T-cell (primary cell): ENCODE data around the gene RIMKLA. TPM values are rescaled to one million over a fixed set of nuclear protein-coding genes. Genes with fewer than 3 reads are reported as not detected.

Experiments used
- ATAC-seq, 4 experiments: fragments of 200-7000 bp in 3 of 4; fragments of 150-1000 bp in 1 of 4; cut with Tn5 transposase; replicated peaks in 1 of 4; 1 replicate in 3 of 4; 2 replicates in 1 of 4; pipeline ENCODE4 v1.10.0; 2021; ENCODE audit warnings: moderate library complexity in 3 of 4, mild to moderate bottlenecking in 2 of 4, moderate number of reproducible peaks in 1 of 4
- CTCF ChIA-PET, 2 donors: fragments of 300-600 bp; sonication (Branson Sonifier 250); formaldehyde crosslinking; loops; one replicate each; lab custom pipeline; 2022; ENCODE audit warnings: antibody characterized with exemption in 2 of 2; lab: Charles Lee
- POLR2A ChIA-PET, 2 donors: fragments of 300-600 bp; sonication (Branson Sonifier 250); formaldehyde crosslinking; loops; one replicate each; lab custom pipeline; 2022; ENCODE audit warnings: antibody characterized with exemption in 2 of 2; lab: Charles Lee
- DNase-seq, 35 experiments: peaks; one replicate each; pipeline versions ENCODE4 v3.0.0 to v3.0.0-alpha.2; 2013 to 2023
- H3K27ac ChIP-seq: one replicate; pipeline ENCODE4 v1.5.1; 2013; ENCODE audit warnings: low read length
- H3K27me3 ChIP-seq, 2 experiments: replicated peaks in 1 of 2; 1 replicate in 1 of 2; 2 replicates in 1 of 2; pipeline versions ENCODE4 v1.6.1 to v1.7.0; 2013; ENCODE audit warnings: low read length in 1 of 2, mixed read lengths in 1 of 2; ENCODE audit not compliant: control insufficient read depth in 2 of 2, insufficient read depth in 2 of 2; ENCODE audit errors: extremely low read depth in 1 of 2
- H3K36me3 ChIP-seq, 2 donors: 1 replicate in 1 of 2; 2 replicates in 1 of 2; pipeline versions ENCODE4 v1.6.1 to v1.7.0; 2013; ENCODE audit warnings: low read length in 1 of 2; ENCODE audit not compliant: control insufficient read depth in 2 of 2, insufficient read depth in 1 of 2; ENCODE audit errors: extremely low read depth in 1 of 2
- H3K4me1 ChIP-seq, 2 experiments: 1 replicate in 1 of 2; 2 replicates in 1 of 2; pipeline versions ENCODE4 v1.6.1 to v1.7.0; 2013; ENCODE audit warnings: low read length in 2 of 2, mixed read lengths in 1 of 2; ENCODE audit not compliant: insufficient read depth in 2 of 2, control insufficient read depth in 1 of 2; ENCODE audit errors: extremely low read depth in 1 of 2
- H3K4me3 ChIP-seq, 2 donors: 1 replicate in 1 of 2; 2 replicates in 1 of 2; pipeline versions ENCODE4 v1.5.1 to v1.7.0; 2013; ENCODE audit warnings: mild to moderate bottlenecking in 2 of 2, low read length in 1 of 2, moderate library complexity in 1 of 2; ENCODE audit not compliant: control insufficient read depth in 1 of 2; ENCODE audit errors: extremely low read depth in 1 of 2
- H3K9me3 ChIP-seq: 2 replicates; pipeline ENCODE4 v1.7.0; 2013
- H3K27ac Mint-ChIP-seq, 2 donors: one replicate each; pipeline ENCODE4 v1.8.0; 2020 to 2021; ENCODE audit warnings: mild to moderate bottlenecking in 2 of 2, mixed read lengths in 2 of 2
- H3K27me3 Mint-ChIP-seq, 2 donors: one replicate each; pipeline ENCODE4 v1.8.0; 2021 to 2022; ENCODE audit warnings: mixed read lengths in 2 of 2
- H3K36me3 Mint-ChIP-seq: one replicate; pipeline ENCODE4 v1.8.0; 2021; ENCODE audit warnings: mixed read lengths
- H3K4me1 Mint-ChIP-seq, 3 donors: one replicate each; pipeline ENCODE4 v1.8.0; 2020 to 2022; ENCODE audit warnings: mixed read lengths in 3 of 3, mild to moderate bottlenecking in 1 of 3
- H3K4me3 Mint-ChIP-seq, 3 donors: one replicate each; pipeline ENCODE4 v1.8.0; 2020 to 2022; ENCODE audit warnings: mild to moderate bottlenecking in 3 of 3, mixed read lengths in 3 of 3, moderate library complexity in 3 of 3
- H3K9me3 Mint-ChIP-seq, 3 donors: one replicate each; pipeline ENCODE4 v1.8.0; 2020 to 2022; ENCODE audit warnings: mixed read lengths in 3 of 3
- WGBS: methylation state at CpG from one replicate; pipeline ENCODE4 v1.1.5; 2013; ENCODE audit warnings: missing lambda C conversion rate; ENCODE audit not compliant: insufficient coverage; 5-methylcytosine and 5-hydroxymethylcytosine counted together
- total RNA-seq, 35 experiments: library from RNA in 6 of 35; stranded (reverse) in 6 of 35; fragments of 120-200 nt in 1 of 35; gene quantifications; one replicate each; pipeline versions ENCODE4 v1.2.1 to v1.2.4 and lab custom pipeline; 2013 to 2026

Gene RIMKLA
- total RNA-seq, 5 donors from 2014 or later (not counting 1 experiment from before 2014, with no cell fraction given), result 0.06 to 0.35 (median 0.15) TPM; not detected in 1

DNA sequence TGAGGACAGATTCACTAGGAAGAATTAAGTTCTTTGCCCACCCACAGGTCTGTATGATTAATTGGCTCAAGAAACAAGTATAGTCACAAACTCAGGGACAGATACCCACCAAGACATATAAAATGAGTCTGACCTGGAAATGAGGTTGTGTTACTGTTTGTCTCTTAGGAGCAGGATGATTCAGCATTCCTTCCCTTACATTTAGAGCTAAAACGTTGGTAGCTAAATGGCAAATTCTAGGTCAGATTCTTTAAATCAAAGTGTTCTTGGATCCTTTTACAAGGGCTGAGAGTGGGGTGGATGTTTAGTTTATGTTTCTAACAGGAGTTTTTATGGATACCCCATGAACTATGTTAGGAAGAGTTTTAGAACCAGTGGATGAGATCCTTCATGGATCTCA lies 4.7 kb downstream of the RIMKLA start:
- Histone ChIP-seq H3K9me3 (no peaks in the 10 kb centered on the region), H3K27me3 (peaks cover 6 to 26% of the 10 kb centered on the region in 2 experiments), H3K4me3 (no peak overlapping the region), H3K27ac (no peak overlapping the region), H3K36me3 (no peaks in the 10 kb centered on the region), H3K4me1 (peaks cover 2 to 3% of the 10 kb centered on the region in 2 experiments)
- Mint-ChIP-seq H3K9me3 (no peaks in the 10 kb centered on the region), H3K27ac (no peak overlapping the region), H3K27me3 (peaks cover 29 to 34% of the 10 kb centered on the region in 2 donors), H3K4me1 (peaks cover 0 to 6% (median 3%) of the 10 kb centered on the region in 3 donors), H3K4me3 (no peak overlapping the region), H3K36me3 (no peaks in the 10 kb centered on the region)
- no CpG with 5 or more reads among the region's 1 CpG for WGBS
- ATAC-seq (no peak), DNase-seq (no peak)
- ChIA-PET POLR2A (no interaction called here), CTCF (interaction anchor here in 1 of 2 donors (0.6 kb wide), 1 partner anchor 875 kb away, joined by 8 read pairs; no protein-coding TSS in a partner anchor)

- no CpG with 5 or more reads among the region's 6 CpGs for WGBS
- Mint-ChIP-seq H3K4me3 (no peak overlapping the region), H3K27ac (no peak overlapping the region), H3K4me1 (peaks cover 0 to 6% (median 3%) of the 10 kb centered on the region in 3 donors), H3K9me3 (no peaks in the 10 kb centered on the region), H3K36me3 (no peaks in the 10 kb centered on the region), H3K27me3 (peaks cover 29 to 33% of the 10 kb centered on the region in 2 donors)
- ChIA-PET POLR2A (interaction anchor here in 1 of 2 donors (0.6 kb wide), 1 partner anchor 314 kb away, joined by 4 read pairs; no protein-coding TSS in a partner anchor), CTCF (no interaction called here)
- no peak overlapping the region for H3K4me3 ChIP-seq
- no peak for DNase-seq
- H3K27me3 ChIP-seq, result peaks cover 9 to 25% of the 10 kb centered on the region in 2 experiments
- no peaks in the 10 kb centered on the region for H3K9me3 ChIP-seq
- no peak overlapping the region for H3K27ac ChIP-seq
- ATAC-seq, result no peak
- H3K36me3 ChIP-seq, result no peaks in the 10 kb centered on the region
- H3K4me1 ChIP-seq, result peaks cover 1% of the 10 kb centered on the region in 2 experiments
These were observed 5.5 kb downstream of the RIMKLA start for GRCh38 chr1:42386051-42386450.

DNA sequence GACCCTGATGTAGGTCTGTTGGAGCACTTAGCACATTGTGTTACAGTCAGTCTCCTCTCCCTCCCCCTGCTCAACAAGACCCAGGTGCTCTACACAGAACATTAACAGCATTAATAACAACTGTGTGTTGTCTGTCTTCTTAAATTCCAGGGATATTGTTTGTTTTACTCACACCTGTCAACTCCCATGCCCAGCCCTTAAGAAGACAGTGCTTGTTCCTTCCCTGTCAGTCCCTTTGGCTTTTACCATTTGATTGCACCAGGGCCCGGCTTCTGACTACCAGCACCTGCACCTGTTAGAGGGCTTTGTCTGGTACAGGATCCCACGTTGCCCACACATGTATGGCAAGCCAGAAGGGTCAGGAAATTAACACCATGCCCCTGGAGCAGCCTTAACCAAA lies 11.7 kb downstream of the RIMKLA start:
- H3K4me3 ChIP-seq, result no peak overlapping the region
- Mint-ChIP-seq H3K9me3 (no peaks in the 10 kb centered on the region), H3K36me3 (no peaks in the 10 kb centered on the region), H3K27me3 (peaks cover 9 to 10% of the 10 kb centered on the region in 2 donors), H3K4me1 (no peaks in the 10 kb centered on the region), H3K27ac (no peak overlapping the region), H3K4me3 (no peak overlapping the region)
- H3K27ac ChIP-seq, result no peak overlapping the region
- no peaks in the 10 kb centered on the region for H3K9me3 ChIP-seq
- H3K36me3 ChIP-seq, result no peaks in the 10 kb centered on the region
- 100% methylated on average over 1 of the region's 2 CpGs for WGBS
- CTCF ChIA-PET, result no interaction called here
- POLR2A ChIA-PET, result no interaction called here
- ATAC-seq (no peak), DNase-seq (no peak)
- H3K4me1 ChIP-seq, result no peaks in the 10 kb centered on the region
- H3K27me3 ChIP-seq, result peaks cover 3 to 11% of the 10 kb centered on the region in 2 experiments

- Mint-ChIP-seq H3K27ac (no peak overlapping the region), H3K4me1 (no peaks in the 10 kb centered on the region), H3K4me3 (no peak overlapping the region), H3K9me3 (no peaks in the 10 kb centered on the region), H3K36me3 (no peaks in the 10 kb centered on the region), H3K27me3 (peaks cover 6% of the 10 kb centered on the region in 2 donors)
- ChIA-PET POLR2A (no interaction called here), CTCF (no interaction called here)
- H3K9me3 ChIP-seq, result no peaks in the 10 kb centered on the region
- WGBS, result 100% methylated on average over 1 of the region's 2 CpGs
- no peak for DNase-seq
- ATAC-seq, result no peak
- H3K27ac ChIP-seq, result no peak overlapping the region
- H3K4me3 ChIP-seq, result no peak overlapping the region
- no peaks in the 10 kb centered on the region for H3K4me1 ChIP-seq
- H3K27me3 ChIP-seq, result peaks cover 3 to 11% of the 10 kb centered on the region in 2 experiments
- H3K36me3 ChIP-seq, result no peaks in the 10 kb centered on the region
These were observed 12.6 kb downstream of the RIMKLA start for GRCh38 chr1:42392967-42393848.

GRCh38 chr1:42399315-42400100 lies 18.9 kb downstream of the RIMKLA start:
- H3K36me3 ChIP-seq, result no peaks in the 10 kb centered on the region
- DNase-seq (no peak), ATAC-seq (no peak)
- CTCF ChIA-PET, result no interaction called here
- WGBS, result 76% methylated on average over 9 of the region's 10 CpGs
- Mint-ChIP-seq H3K36me3 (no peaks in the 10 kb centered on the region), H3K4me3 (no peak overlapping the region), H3K4me1 (no peaks in the 10 kb centered on the region), H3K27me3 (peaks cover 4 to 7% of the 10 kb centered on the region in 2 donors), H3K9me3 (no peaks in the 10 kb centered on the region), H3K27ac (no peak overlapping the region)
- peaks cover 0 to 9% of the 10 kb centered on the region in 2 experiments for H3K27me3 ChIP-seq
- no peak overlapping the region for H3K4me3 ChIP-seq
- POLR2A ChIA-PET, result no interaction called here
- H3K27ac ChIP-seq, result no peak overlapping the region
- no peaks in the 10 kb centered on the region for H3K9me3 ChIP-seq
- H3K4me1 ChIP-seq, result no peaks in the 10 kb centered on the region

GRCh38 chr1:42403880-42404400 lies 23.3 kb downstream of the RIMKLA start:
- CTCF ChIA-PET, result no interaction called here

More at GRCh38 chr1:42403880-42404400, 23.3 kb downstream of the RIMKLA start:
- H3K4me1 Mint-ChIP-seq, result no peaks in the 10 kb centered on the region
- H3K27ac ChIP-seq, result no peak overlapping the region
- H3K9me3 Mint-ChIP-seq, result no peaks in the 10 kb centered on the region
- no peaks in the 10 kb centered on the region for H3K36me3 ChIP-seq
- DNase-seq (peak in 1 of 35 experiments; percentile 11), ATAC-seq (no peak)
- peaks cover 19 to 22% of the 10 kb centered on the region in 2 donors for H3K27me3 Mint-ChIP-seq
- H3K4me3 Mint-ChIP-seq, result no peak overlapping the region
- peaks cover 0 to 10% of the 10 kb centered on the region in 2 experiments for H3K27me3 ChIP-seq
- no peak overlapping the region for H3K4me3 ChIP-seq
- H3K4me1 ChIP-seq, result no peaks in the 10 kb centered on the region
- no peaks in the 10 kb centered on the region for H3K36me3 Mint-ChIP-seq
- H3K9me3 ChIP-seq, result no peaks in the 10 kb centered on the region
- WGBS, result 100% methylated on average over 1 of the region's 1 CpG
- no peak overlapping the region for H3K27ac Mint-ChIP-seq
- POLR2A ChIA-PET, result no interaction called here
